Endothelial cell of coronary artery (primary cell): Measurements from ENCODE around the gene ARRB1. TPM values are rescaled to one million over a fixed set of nuclear protein-coding genes. Genes with fewer than 3 reads are reported as not detected.

Experiments used
- total RNA-seq: library from RNA; depleted of rRNA; stranded (reverse); fragments of >200 nt; gene quantifications from 2 replicates; pipeline ENCODE4 v1.2.3, GENCODE V29; 2014

ARRB1 gene
- total RNA-seq, result 76.3 and 161 TPM in 2 replicates

GRCh38 chr11:75351541-75351790 is at the start of gene ARRB1:
Gene ARRB1, minus strand, starts transcription at chr11:75351661. Its CDS starts 54 bp downstream, at chr11:75351607.

GRCh38 chr11:75399344-75400145 is 48.1 kb upstream of the ARRB1 start, which contains the start of gene RPS3:
Gene RPS3, plus strand, starts transcription at chr11:75399518. Its CDS starts 30 bp downstream, at chr11:75399548.

GRCh38 chr11:75240311-75241035 is 111.0 kb downstream of the ARRB1 start, which contains the start of gene TPBGL:
Gene TPBGL, plus strand, starts transcription at chr11:75240774. Its CDS starts 276 bp downstream, at chr11:75241050.

Other genes with a start within 250 kb of the ARRB1 start
- 0.09 and 1.2 TPM in 2 replicates for gene SLCO2B1, start 200.6 kb downstream of the ARRB1 start, total RNA-seq
- under 0.01 TPM in 1 of 2 replicates, not detected in the other for gene TPBGL, start 110.9 kb downstream of the ARRB1 start, total RNA-seq
- gene RPS3, start 47.9 kb upstream of the ARRB1 start, total RNA-seq, result 4,193 and 4,520 TPM in 2 replicates
- 3.2 and 4.9 TPM in 2 replicates for gene KLHL35, start 81.5 kb upstream of the ARRB1 start, total RNA-seq
- gene GDPD5, start 174.3 kb upstream of the ARRB1 start, total RNA-seq, result 22.8 and 31.3 TPM in 2 replicates
- 477 and 804 TPM in 2 replicates for gene SERPINH1, start 210.6 kb upstream of the ARRB1 start, total RNA-seq